SK-N-SH (cell line): ENCODE measurements around the gene DAGLA. TPM values are rescaled to one million over a fixed set of nuclear protein-coding genes. Genes with fewer than 3 reads are reported as not detected.

Source experiments
- CTCF ChIA-PET: fragments of 300-600, 350-600 bp; formaldehyde crosslinking; extraction: SDS; loops from one replicate; lab custom pipeline; 2021; lab: Yijun Ruan, JAX
- POLR2A ChIA-PET: fragments of 350-600 bp; sonication (Branson Sonifier 250); formaldehyde crosslinking; extraction: SDS; loops from one replicate; lab custom pipeline; 2020; ENCODE audit warnings: antibody characterized with exemption, inconsistent platforms; lab: Yijun Ruan, JAX
- DNase-seq: peaks from one replicate; pipeline ENCODE4 v3.0.0; 2012
- H2AFZ ChIP-seq: fragments of 200-600 bp; sonication (generic); 2 replicates; pipeline ENCODE4 v1.8.1; 2016; ENCODE audit warnings: antibody characterized with exemption, mild to moderate bottlenecking, low read depth
- H3F3A ChIP-seq: fragments of 200-600 bp; sonication (generic); replicated peaks from 2 replicates; pipeline ENCODE3; 2016; ENCODE audit warnings: antibody characterized with exemption, mild to moderate bottlenecking; ENCODE audit not compliant: insufficient read depth
- H3K27ac ChIP-seq, 2 experiments: fragments of 200-500 bp in 1 of 2; fragments of 200-600 bp in 1 of 2; sonication (Bioruptor generic) in 1 of 2; sonication (generic), shearing (Covaris generic) in 1 of 2; 2 replicates each; pipeline versions ENCODE4 v1.5.1 to v1.6.1; 2014 to 2016; ENCODE audit warnings: low read depth in 2 of 2, inconsistent platforms in 1 of 2, low read length in 1 of 2, mild to moderate bottlenecking in 1 of 2, mixed read lengths in 1 of 2
- H3K27me3 ChIP-seq: fragments of 200-600 bp; sonication (generic), shearing (Covaris generic); 2 replicates; pipeline ENCODE4 v1.6.1; 2016; ENCODE audit warnings: mixed run types; ENCODE audit not compliant: insufficient read depth
- H3K36me3 ChIP-seq, 2 experiments: fragments of 200-500 bp in 1 of 2; fragments of 200-600 bp in 1 of 2; sonication (Bioruptor generic) in 1 of 2; sonication (generic) in 1 of 2; replicated peaks in 1 of 2; 2 replicates each; pipeline versions ENCODE3 to v1.5.1; 2014 to 2016; ENCODE audit warnings: low read length in 1 of 2, mild to moderate bottlenecking in 1 of 2; ENCODE audit not compliant: insufficient read depth in 2 of 2, control insufficient read depth in 1 of 2
- H3K4me1 ChIP-seq, 2 experiments: fragments of 200-500 bp in 1 of 2; fragments of 200-600 bp in 1 of 2; sonication (Bioruptor generic) in 1 of 2; sonication (generic), shearing (Covaris generic) in 1 of 2; 2 replicates each; pipeline versions ENCODE4 v1.5.1 to v1.6.1; 2014 to 2016; ENCODE audit warnings: low read depth in 1 of 2, low read length in 1 of 2, mixed run types in 1 of 2; ENCODE audit not compliant: insufficient read depth in 2 of 2, control insufficient read depth in 1 of 2
- H3K4me2 ChIP-seq: fragments of 200-600 bp; sonication (generic), shearing (Covaris generic); 2 replicates; pipeline ENCODE4 v1.6.1; 2017; ENCODE audit warnings: mixed run types
- H3K4me3 ChIP-seq, 2 experiments: fragments of 200-500 bp in 1 of 2; fragments of 200-600 bp in 1 of 2; sonication (Bioruptor generic) in 1 of 2; sonication (generic), shearing (Covaris generic) in 1 of 2; 2 replicates each; pipeline versions ENCODE4 v1.5.1 to v1.8.1; 2014 to 2016; ENCODE audit warnings: low read depth in 2 of 2, inconsistent platforms in 1 of 2, low read length in 1 of 2, mild to moderate bottlenecking in 1 of 2, mixed read lengths in 1 of 2, moderate library complexity in 1 of 2
- H3K79me2 ChIP-seq: fragments of 200-600 bp; sonication (generic); 2 replicates; pipeline ENCODE4 v1.8.1; 2017; ENCODE audit warnings: mild to moderate bottlenecking; ENCODE audit not compliant: insufficient read depth
- H3K9ac ChIP-seq: fragments of 200-600 bp; sonication (generic); 2 replicates; pipeline ENCODE4 v1.6.1; 2017; ENCODE audit warnings: mixed run types
- H3K9me2 ChIP-seq: fragments of 200-600 bp; sonication (generic); 2 replicates; pipeline ENCODE4 v1.6.1; 2017; ENCODE audit warnings: mixed run types
- H3K9me3 ChIP-seq: fragments of 200-600 bp; sonication (generic); 2 replicates; pipeline ENCODE4 v1.6.1; 2017; ENCODE audit warnings: mixed run types, mild to moderate bottlenecking, moderate library complexity
- H4K20me1 ChIP-seq: fragments of 200-600 bp; sonication (generic); 2 replicates; pipeline ENCODE4 v1.6.1; 2017; ENCODE audit warnings: mild to moderate bottlenecking, mixed run types; ENCODE audit not compliant: insufficient read depth
- CTCF ChIP-seq: fragments of 200-600 bp; sonication (generic); IDR thresholded peaks from 2 replicates; pipeline ENCODE4 v1.6.1; 2017; ENCODE audit warnings: antibody characterized with exemption, mild to moderate bottlenecking, moderate library complexity
- ELF1 ChIP-seq: IDR thresholded peaks from 2 replicates; pipeline ENCODE4 v1.4.0; 2012
- EZH2phosphoT487 ChIP-seq: fragments of 200-600 bp; sonication (generic); IDR thresholded peaks from 2 replicates; pipeline ENCODE4 v1.6.1; 2017; ENCODE audit warnings: low read depth, mixed run types, mild to moderate bottlenecking, antibody characterized with exemption, moderate library complexity, borderline replicate concordance
- FOSL2 ChIP-seq: IDR thresholded peaks from 2 replicates; pipeline ENCODE4 v1.4.0; 2012; ENCODE audit warnings: low read depth, mild to moderate bottlenecking, moderate library complexity, borderline replicate concordance
- FOXM1 ChIP-seq: IDR thresholded peaks from 2 replicates; pipeline ENCODE4 v1.4.0; 2012; ENCODE audit warnings: low read depth, mild to moderate bottlenecking
- GABPA ChIP-seq: IDR thresholded peaks from 2 replicates; pipeline ENCODE4 v1.4.0; 2012; ENCODE audit warnings: low read depth, mild to moderate bottlenecking
- GATA2 ChIP-seq: sonication (generic); formaldehyde crosslinking; IDR thresholded peaks from 2 replicates; pipeline ENCODE4 v1.5.0; 2020; ENCODE audit warnings: mild to moderate bottlenecking, missing genetic modification reagents
- JUND ChIP-seq: IDR thresholded peaks from 2 replicates; pipeline ENCODE4 v1.4.0; 2012
- MAX ChIP-seq: IDR thresholded peaks from 2 replicates; pipeline ENCODE4 v1.4.0; 2012; ENCODE audit warnings: low read depth
- MEF2A ChIP-seq: IDR thresholded peaks from 2 replicates; pipeline ENCODE4 v1.4.0; 2012; ENCODE audit warnings: low read depth, borderline replicate concordance
- NFIC ChIP-seq: IDR thresholded peaks from 2 replicates; pipeline ENCODE4 v1.4.0; 2012; ENCODE audit warnings: borderline replicate concordance
- NRF1 ChIP-seq: IDR thresholded peaks from 2 replicates; pipeline ENCODE4 v1.6.1; 2012; ENCODE audit warnings: low read depth, mild to moderate bottlenecking, low read length
- POLR2AphosphoS5 ChIP-seq: IDR thresholded peaks from 2 replicates; pipeline ENCODE4 v1.6.1; 2012; ENCODE audit warnings: low read depth, low read length
- RCOR1 ChIP-seq: fragments of 150-350 bp; IDR thresholded peaks from 2 replicates; pipeline ENCODE4 v1.6.1; 2017; ENCODE audit warnings: antibody characterized with exemption, low read length
- RXRA ChIP-seq: IDR thresholded peaks from 2 replicates; pipeline ENCODE4 v1.4.0; 2012; ENCODE audit warnings: low read depth, mild to moderate bottlenecking, borderline replicate concordance
- TCF12 ChIP-seq: IDR thresholded peaks from 2 replicates; pipeline ENCODE4 v1.4.0; 2012
- TEAD4 ChIP-seq: IDR thresholded peaks from 2 replicates; pipeline ENCODE4 v1.4.0; 2012; ENCODE audit warnings: mild to moderate bottlenecking, borderline replicate concordance; ENCODE audit not compliant: insufficient read depth
- USF1 ChIP-seq: IDR thresholded peaks from 2 replicates; pipeline ENCODE4 v1.4.0; 2012; ENCODE audit warnings: low read depth, borderline replicate concordance
- WGBS: methylation state at CpG from one replicate; pipeline ENCODE4 v1.1.6; 2017; ENCODE audit warnings: low lambda C conversion rate; 5-methylcytosine and 5-hydroxymethylcytosine counted together
- polyA plus RNA-seq, 3 experiments: library from polyadenylated mRNA; depleted of rRNA; stranded (reverse); fragments of >200 nt; gene quantifications; 2 replicates each; pipeline ENCODE4 v1.2.3, GENCODE V29; 2012
- TF ChIP-seq, protein P1 (sequence below): IDR thresholded peaks from 2 replicates; pipeline ENCODE4 v1.6.1; 2012; ENCODE audit warnings: mild to moderate bottlenecking, low read depth, low read length, moderate library complexity
- TF ChIP-seq, protein P2 (sequence below): IDR thresholded peaks from 2 replicates; pipeline ENCODE4 v1.4.0; 2012; ENCODE audit warnings: low read depth, borderline replicate concordance

DAGLA gene
- polyA plus RNA-seq, 1 of the 3 experiments (the other 2 are of a cell fraction), result 3.3 TPM

DNA sequence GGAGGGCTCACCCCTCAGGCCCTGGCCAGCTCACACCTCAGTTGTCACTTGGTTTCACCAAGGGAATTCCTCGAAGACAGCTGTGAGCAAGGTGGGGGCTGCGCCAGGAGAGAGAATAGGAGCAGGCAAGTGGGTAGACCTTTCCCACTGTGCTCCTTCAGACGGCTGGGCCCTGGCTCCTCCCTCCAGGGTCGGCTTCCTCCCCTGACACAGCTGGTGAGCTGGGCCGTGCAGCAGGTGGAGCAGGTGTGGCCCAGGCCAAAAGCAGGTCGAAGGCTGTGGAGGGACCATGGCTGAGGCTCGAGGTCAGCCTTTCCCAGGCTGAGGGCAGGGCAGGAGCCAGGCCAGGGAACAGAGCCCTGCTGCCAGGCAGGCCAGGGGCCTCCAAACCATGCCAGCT is 59.8 kb downstream of the DAGLA start:
- Histone ChIP-seq H3K4me1 (no peaks in the 10 kb centered on the region), H4K20me1 (no peaks in the 10 kb centered on the region), H3K4me2 (no peak overlapping the region), H3F3A (no peaks in the 10 kb centered on the region), H3K79me2 (no peaks in the 10 kb centered on the region), H3K36me3 (peaks cover 0 to 32% of the 10 kb centered on the region in 2 experiments), H3K27me3 (no peaks in the 10 kb centered on the region), H3K4me3 (no peak overlapping the region), H2AFZ (no peak overlapping the region), H3K9me2 (no peaks in the 10 kb centered on the region), H3K9me3 (no peaks in the 10 kb centered on the region), H3K27ac (no peak overlapping the region), H3K9ac (no peak overlapping the region)
- no peak for DNase-seq
- 91% methylated on average over 6 of the region's 7 CpGs for WGBS
- ChIA-PET CTCF (interaction anchor here (1.3 to 2.5 kb wide), 3 partner anchors 8 to 48 kb away, joined by 3 to 14 read pairs (median 11); no protein-coding TSS in a partner anchor), POLR2A (no interaction called here)
- TF ChIP-seq RCOR1 (no peak), GABPA (no peak), EZH2phosphoT487 (no peak), FOXM1 (no peak), TCF12 (no peak), POLR2AphosphoS5 (no peak), RXRA (no peak), ELF1 (no peak), CTCF (no peak), JUND (no peak), NRF1 (no peak), MEF2A (no peak), GATA2 (CRISPR knock-in tag) (no peak), FOSL2 (no peak), USF1 (no peak), TEAD4 (no peak), MAX (no peak), NFIC (no peak)
- TF ChIP-seq, protein P1, sequence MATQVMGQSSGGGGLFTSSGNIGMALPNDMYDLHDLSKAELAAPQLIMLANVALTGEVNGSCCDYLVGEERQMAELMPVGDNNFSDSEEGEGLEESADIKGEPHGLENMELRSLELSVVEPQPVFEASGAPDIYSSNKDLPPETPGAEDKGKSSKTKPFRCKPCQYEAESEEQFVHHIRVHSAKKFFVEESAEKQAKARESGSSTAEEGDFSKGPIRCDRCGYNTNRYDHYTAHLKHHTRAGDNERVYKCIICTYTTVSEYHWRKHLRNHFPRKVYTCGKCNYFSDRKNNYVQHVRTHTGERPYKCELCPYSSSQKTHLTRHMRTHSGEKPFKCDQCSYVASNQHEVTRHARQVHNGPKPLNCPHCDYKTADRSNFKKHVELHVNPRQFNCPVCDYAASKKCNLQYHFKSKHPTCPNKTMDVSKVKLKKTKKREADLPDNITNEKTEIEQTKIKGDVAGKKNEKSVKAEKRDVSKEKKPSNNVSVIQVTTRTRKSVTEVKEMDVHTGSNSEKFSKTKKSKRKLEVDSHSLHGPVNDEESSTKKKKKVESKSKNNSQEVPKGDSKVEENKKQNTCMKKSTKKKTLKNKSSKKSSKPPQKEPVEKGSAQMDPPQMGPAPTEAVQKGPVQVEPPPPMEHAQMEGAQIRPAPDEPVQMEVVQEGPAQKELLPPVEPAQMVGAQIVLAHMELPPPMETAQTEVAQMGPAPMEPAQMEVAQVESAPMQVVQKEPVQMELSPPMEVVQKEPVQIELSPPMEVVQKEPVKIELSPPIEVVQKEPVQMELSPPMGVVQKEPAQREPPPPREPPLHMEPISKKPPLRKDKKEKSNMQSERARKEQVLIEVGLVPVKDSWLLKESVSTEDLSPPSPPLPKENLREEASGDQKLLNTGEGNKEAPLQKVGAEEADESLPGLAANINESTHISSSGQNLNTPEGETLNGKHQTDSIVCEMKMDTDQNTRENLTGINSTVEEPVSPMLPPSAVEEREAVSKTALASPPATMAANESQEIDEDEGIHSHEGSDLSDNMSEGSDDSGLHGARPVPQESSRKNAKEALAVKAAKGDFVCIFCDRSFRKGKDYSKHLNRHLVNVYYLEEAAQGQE, result no peak
- TF ChIP-seq, protein P2, sequence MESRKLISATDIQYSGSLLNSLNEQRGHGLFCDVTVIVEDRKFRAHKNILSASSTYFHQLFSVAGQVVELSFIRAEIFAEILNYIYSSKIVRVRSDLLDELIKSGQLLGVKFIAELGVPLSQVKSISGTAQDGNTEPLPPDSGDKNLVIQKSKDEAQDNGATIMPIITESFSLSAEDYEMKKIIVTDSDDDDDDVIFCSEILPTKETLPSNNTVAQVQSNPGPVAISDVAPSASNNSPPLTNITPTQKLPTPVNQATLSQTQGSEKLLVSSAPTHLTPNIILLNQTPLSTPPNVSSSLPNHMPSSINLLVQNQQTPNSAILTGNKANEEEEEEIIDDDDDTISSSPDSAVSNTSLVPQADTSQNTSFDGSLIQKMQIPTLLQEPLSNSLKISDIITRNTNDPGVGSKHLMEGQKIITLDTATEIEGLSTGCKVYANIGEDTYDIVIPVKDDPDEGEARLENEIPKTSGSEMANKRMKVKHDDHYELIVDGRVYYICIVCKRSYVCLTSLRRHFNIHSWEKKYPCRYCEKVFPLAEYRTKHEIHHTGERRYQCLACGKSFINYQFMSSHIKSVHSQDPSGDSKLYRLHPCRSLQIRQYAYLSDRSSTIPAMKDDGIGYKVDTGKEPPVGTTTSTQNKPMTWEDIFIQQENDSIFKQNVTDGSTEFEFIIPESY, result no peak
